GM18508 (cell line): ENCODE measurements around the gene NDUFAF8.

ENCODE experiments used
- ATAC-seq: cut with Tn5 transposase; IDR thresholded peaks from one replicate; pipeline ENCODE4 v1.9.1; 2021; ENCODE audit warnings: moderate number of reproducible peaks; ENCODE audit not compliant: insufficient read depth, unreplicated experiment

Gene NDUFAF8

DNA sequence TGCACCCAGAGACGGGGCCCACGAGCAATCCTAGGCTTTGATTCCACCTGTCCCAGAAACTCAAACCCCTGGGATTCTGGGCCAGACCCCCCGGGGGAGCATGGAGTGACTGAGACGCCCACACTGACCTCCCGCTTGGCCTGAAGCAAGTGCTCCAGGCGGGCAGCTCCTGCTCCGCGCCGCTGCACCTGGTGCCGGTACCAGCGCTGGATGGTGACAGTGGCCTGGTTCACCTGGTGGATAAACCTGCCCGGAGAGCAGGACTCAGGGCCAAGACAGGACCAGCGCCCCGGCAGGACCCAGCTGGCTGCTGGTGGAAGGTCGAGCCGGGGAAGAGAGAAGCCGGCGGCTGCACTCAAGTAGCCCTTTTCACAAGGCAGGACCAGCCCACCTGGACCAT lies 38.9 kb upstream of the NDUFAF8 start:
- no peak for ATAC-seq

- ATAC-seq = no peak
These were observed 38.2 kb upstream of the NDUFAF8 start for GRCh38 chr17:81200695-81201580.

- ATAC-seq = no peak
These were observed 36.8 kb upstream of the NDUFAF8 start for GRCh38 chr17:81202318-81202717.

- no peak for ATAC-seq
These were observed 36.0 kb upstream of the NDUFAF8 start for GRCh38 chr17:81203136-81203535.

DNA sequence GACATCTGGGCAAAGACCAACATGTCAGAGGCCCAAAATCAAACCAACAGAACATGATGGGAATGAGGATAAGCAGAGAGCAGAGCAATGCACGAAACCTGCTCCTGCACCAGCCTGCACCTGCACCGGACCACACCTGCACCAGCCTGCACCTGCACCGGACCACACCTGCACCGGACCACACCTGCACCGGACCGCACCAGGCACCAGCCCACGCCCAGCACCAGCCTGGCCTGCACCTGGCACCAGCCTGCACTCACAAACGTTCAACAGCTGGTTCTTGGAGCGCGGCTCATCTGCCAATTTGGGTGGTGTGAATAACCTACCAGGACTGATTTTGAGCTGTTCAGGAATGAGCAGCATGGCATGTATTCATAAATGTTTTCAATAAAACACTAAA lies 34.5 kb upstream of the NDUFAF8 start:
- no peak for ATAC-seq

DNA sequence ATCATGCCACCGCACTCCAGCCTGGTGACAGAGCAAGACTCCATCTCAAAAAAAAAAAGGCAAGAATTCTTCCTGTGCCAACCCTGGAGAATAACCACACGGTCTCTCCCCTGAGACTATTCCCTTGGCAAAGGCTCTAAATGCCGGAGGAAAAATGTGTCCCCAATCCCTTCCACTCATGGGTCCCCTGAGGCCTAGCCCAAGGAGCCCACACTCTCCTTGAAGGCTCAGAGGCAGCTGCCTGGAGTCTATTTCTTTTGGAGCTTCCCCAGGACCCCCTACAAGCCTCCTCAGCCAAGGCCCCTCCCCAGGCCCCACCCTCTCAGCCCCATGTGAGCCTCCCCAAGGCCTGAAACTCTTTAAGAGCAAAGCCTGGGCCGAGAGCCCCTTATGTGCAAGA lies 33.0 kb upstream of the NDUFAF8 start:
- ATAC-seq = no peak

DNA sequence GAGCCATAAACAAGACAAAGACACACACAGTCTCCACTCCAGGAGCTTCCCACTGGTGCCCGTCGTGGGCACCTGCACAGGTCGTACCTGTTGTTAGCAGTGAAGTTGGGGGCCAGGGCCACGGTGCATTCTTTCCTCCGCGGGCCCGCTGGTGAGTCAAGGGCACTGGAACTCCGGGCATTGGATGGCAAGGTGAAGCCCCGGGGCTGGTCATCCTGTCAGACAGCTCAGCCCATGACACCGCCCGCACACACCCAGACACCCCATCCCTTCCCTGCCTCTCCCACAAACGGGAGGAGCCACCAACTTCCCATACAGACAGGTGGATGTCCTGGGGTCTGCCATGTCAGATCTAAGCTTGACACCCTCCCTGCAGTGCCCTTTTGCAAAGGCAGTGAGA lies 32.5 kb upstream of the NDUFAF8 start:
- ATAC-seq = no peak

GRCh38 chr17:81207610-81208581 lies 31.2 kb upstream of the NDUFAF8 start:
- ATAC-seq = no peak

DNA sequence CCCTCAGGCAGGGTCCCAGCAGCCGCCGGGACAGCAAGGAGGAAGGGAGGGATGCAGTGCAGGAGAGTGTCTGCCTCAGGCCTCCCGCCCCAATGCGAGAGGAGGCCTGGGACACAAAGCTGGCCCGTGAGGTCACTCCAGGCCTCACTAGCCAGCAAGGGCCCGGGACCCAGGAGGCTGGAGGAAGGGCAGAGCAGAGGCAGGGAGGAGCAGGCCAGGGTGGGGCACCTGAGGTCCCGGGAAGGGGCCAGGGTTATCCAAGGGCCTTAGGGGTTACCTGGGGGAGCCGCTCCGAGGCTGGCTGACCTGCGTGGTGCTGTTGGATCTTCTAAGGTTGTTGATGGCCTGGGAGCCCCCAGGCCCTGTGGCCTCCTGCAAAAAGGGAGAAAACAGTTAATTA lies 30.5 kb upstream of the NDUFAF8 start:
- no peak for ATAC-seq

DNA sequence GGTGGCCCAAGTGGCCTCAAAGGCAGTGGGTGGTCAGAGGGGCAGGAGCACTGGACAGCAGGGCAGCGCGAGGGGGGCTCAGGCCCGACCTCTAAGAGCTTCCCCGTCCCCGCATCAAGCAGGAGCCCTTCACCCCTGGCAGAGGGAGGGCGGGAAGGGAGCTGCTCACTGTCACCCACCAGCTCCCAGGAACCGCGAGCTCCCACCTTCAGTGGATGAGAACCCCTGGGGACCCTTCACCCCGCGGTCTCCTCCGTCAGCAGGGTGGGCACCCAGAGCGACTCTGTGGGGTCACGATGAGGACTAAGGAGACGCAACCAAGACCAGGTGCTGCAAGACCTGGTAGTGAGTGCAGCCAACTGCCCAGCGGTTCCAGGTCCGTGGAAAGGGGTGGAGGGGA lies 30.0 kb upstream of the NDUFAF8 start:
- ATAC-seq = no peak

- ATAC-seq = no peak
These were observed 28.7 kb upstream of the NDUFAF8 start for GRCh38 chr17:81210466-81210865.

- ATAC-seq = no peak
These were observed 28.2 kb upstream of the NDUFAF8 start for GRCh38 chr17:81210868-81211267.

- ATAC-seq = no peak
These were observed 26.8 kb upstream of the NDUFAF8 start for GRCh38 chr17:81212365-81212764.

GRCh38 chr17:81213978-81214377 lies 25.1 kb upstream of the NDUFAF8 start:
- ATAC-seq = no peak

DNA sequence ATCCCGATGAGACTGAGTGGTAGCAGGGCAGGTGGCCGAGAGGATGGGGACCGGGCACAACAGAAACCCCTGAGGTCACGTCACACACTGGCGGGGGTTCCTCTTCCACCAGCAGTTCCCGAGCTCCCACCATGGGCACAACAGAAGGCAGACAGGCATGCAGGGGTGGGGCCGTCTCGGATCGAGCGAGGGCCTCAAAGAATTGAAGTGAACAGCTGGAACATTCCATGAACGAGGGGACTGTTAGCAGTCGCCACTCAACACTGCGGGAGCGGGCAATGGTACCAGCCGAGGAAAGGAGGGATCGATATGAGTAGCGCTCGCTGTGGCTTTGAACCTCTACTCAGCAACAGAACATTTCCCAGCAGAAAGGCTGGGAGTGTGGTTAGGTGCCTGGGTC lies 21.6 kb upstream of the NDUFAF8 start:
- no peak for ATAC-seq

DNA sequence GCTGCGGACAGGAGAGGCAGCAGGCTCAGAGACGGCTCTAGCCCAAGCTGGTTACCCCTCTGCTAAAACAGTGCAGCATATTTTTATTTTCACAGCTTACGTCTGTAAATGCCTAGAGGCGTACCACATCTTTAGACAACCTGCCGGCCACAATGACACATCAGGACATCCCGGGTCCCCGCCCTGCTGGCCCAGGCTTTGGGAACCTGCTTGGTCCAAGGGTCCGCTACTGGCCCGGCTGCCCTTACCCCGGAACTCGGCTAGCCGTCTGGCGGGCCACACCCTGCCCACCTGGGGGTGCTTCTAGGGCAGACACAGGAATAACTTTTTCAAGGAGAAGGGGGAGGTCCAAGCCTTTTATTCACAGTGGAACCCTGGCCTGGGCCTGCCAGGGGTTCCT lies 20.7 kb upstream of the NDUFAF8 start:
- ATAC-seq = no peak

GRCh38 chr17:81218991-81219390 lies 20.1 kb upstream of the NDUFAF8 start:
- no peak for ATAC-seq

GRCh38 chr17:81219476-81220180 lies 19.5 kb upstream of the NDUFAF8 start:
- ATAC-seq = no peak

DNA sequence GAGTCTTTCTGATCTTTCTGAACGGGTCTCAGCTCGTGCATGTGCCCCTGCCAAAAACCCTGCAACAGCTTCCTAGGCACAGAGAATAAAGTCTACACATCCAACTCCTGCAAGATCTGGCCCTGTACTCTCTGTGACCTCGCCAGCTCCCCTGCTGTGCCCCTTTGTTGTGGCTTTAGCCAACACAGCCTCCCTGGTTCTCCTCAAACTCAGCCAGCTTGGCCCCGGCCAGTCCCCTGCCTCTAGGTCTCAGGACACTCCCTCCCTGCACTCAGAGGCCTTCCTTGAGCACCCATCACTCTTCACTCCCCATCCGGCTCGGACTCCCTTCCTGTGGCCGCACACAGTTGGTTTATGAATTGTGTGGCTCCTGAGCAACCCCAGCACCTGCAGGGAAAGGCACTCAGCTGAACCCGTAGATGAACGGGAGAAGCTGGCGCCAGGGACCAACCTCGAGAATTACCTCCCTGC lies 17.7 kb upstream of the NDUFAF8 start:
- ATAC-seq = no peak

- ATAC-seq = no peak
These were observed 17.1 kb upstream of the NDUFAF8 start for GRCh38 chr17:81221842-81222619.
